H1 (cell line): ENCODE data around the gene SEMA3B.

ENCODE experiments used
- CTCF ChIP-seq, 3 experiments: IDR thresholded peaks; 1 replicate in 2 of 3; 2 replicates in 1 of 3; pipeline versions ENCODE4 v1.5.1 to v1.6.1; 2011; ENCODE audit warnings: low read length in 3 of 3, mild to moderate bottlenecking in 3 of 3, inconsistent platforms in 2 of 3, low read depth in 1 of 3, moderate library complexity in 1 of 3; ENCODE audit not compliant: insufficient read depth in 1 of 3; ENCODE audit errors: control extremely low read depth in 1 of 3
- EP300 ChIP-seq, 2 experiments: IDR thresholded peaks; 1 replicate in 1 of 2; 2 replicates in 1 of 2; pipeline ENCODE4 v1.6.1; 2011 to 2012; ENCODE audit warnings: low read depth in 2 of 2, low read length in 2 of 2, mild to moderate bottlenecking in 2 of 2, borderline replicate concordance in 1 of 2, inconsistent platforms in 1 of 2, moderate library complexity in 1 of 2
- POLR2A ChIP-seq, 2 experiments: IDR thresholded peaks; 1 replicate in 1 of 2; 2 replicates in 1 of 2; pipeline ENCODE4 v1.6.1; 2011; ENCODE audit warnings: low read depth in 2 of 2, low read length in 2 of 2, mild to moderate bottlenecking in 2 of 2; ENCODE audit errors: control extremely low read depth in 1 of 2
- POLR2AphosphoS5 ChIP-seq: IDR thresholded peaks from 2 replicates; pipeline ENCODE4 v1.6.1; 2011; ENCODE audit warnings: low read depth, low read length
- RXRA ChIP-seq: IDR thresholded peaks from 2 replicates; pipeline ENCODE4 v1.6.1; 2011; ENCODE audit warnings: low read depth, mild to moderate bottlenecking, low read length, moderate library complexity; ENCODE audit not compliant: insufficient read depth
- SP2 ChIP-seq: IDR thresholded peaks from 2 replicates; pipeline ENCODE4 v1.6.1; 2012; ENCODE audit warnings: mild to moderate bottlenecking, low read length, inconsistent platforms
- TAF1 ChIP-seq: IDR thresholded peaks from 2 replicates; pipeline ENCODE4 v1.6.1; 2011; ENCODE audit warnings: mild to moderate bottlenecking, low read depth, low read length

DNA sequence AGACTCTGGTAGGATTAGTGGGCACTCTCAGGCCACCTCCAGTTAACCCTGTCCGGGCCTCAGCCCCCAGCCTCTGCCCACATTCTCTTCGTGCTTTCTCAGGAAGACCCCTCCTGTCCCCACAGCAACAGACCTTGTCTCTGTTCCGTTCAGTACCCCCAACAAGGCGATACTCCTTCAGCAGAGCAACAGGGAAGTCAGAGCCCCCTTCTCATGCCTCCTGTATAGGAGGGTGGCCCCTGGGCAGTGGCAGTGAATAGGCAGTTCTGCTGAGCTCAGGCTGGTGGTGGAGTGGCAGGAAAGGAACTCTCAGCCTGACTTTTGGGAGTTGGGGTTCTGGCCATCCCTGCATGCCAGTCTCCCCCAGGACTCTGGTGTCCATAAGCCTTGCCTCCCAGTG, 513 bp downstream of the SEMA3B start:
- TF ChIP-seq EP300 (IDR thresholded peaks at IDR 0.05; ENCODE audit: borderline replicate concordance in 1 of 2, low read depth in 2 of 2, low read length in 2 of 2) (no peak), RXRA (no peak), CTCF (IDR thresholded peaks at IDR 0.05; ENCODE audit: control extremely low read depth in 1 of 3, insufficient read depth in 1 of 3, low read depth in 1 of 3, low read length in 3 of 3) (no peak), POLR2A (IDR thresholded peaks at IDR 0.05; ENCODE audit: control extremely low read depth in 1 of 2, low read depth in 2 of 2, low read length in 2 of 2) (no peak), SP2 (no peak), TAF1 (no peak), POLR2AphosphoS5 (no peak)
